Measurements from ENCODE around the gene FGFR4. TPM values are rescaled to one million over a fixed set of nuclear protein-coding genes. Genes with fewer than 3 reads are reported as not detected.
A peak's percentile ranks its signal among the peaks of the same experiment; 100 is the strongest.

FGFR4 gene
- total and polyA plus RNA-seq, 5 donors from 2014 or later: 0.19 to 4.4 (median 0.29) TPM; not detected in 2

- Mint-ChIP-seq H3K27ac (no peak overlapping the region), H3K9me3 (no peaks in the 10 kb centered on the region), H3K27me3 (no peaks in the 10 kb centered on the region), H3K4me1 (peaks cover 0 to 3% (median 0%) of the 10 kb centered on the region in 4 donors), H3K36me3 (no peaks in the 10 kb centered on the region), H3K4me3 (no peak overlapping the region)
- no peak overlapping the region for H3K4me3 ChIP-seq (ENCODE audit: low read depth, low read length)
- no peak for ATAC-seq (ENCODE audit: low read depth in 2 of 2)
- no peak overlapping the region for H3K27ac ChIP-seq (ENCODE audit: insufficient read depth, low read length, poor library complexity, severe bottlenecking)
- H3K9me3 ChIP-seq (ENCODE audit: control insufficient read depth in 2 of 2, low read length in 2 of 2): no peaks in the 10 kb centered on the region
- no peaks in the 10 kb centered on the region for H3K36me3 ChIP-seq (ENCODE audit: control insufficient read depth, insufficient read depth, low read length)
- H3K4me1 ChIP-seq (ENCODE audit: control insufficient read depth, insufficient read depth, low read length, poor library complexity, severe bottlenecking): no peaks in the 10 kb centered on the region
- H3K27me3 ChIP-seq (ENCODE audit: control insufficient read depth, insufficient read depth, low read length): peaks cover 4% of the 10 kb centered on the region
- DNase-seq: no peak
Observed at GRCh38 chr5:177093082-177093712, 6.5 kb downstream of the FGFR4 start.

- Mint-ChIP-seq H3K4me3 (no peak overlapping the region), H3K4me1 (no peaks in the 10 kb centered on the region), H3K27me3 (no peaks in the 10 kb centered on the region), H3K36me3 (no peaks in the 10 kb centered on the region), H3K27ac (no peak overlapping the region), H3K9me3 (no peaks in the 10 kb centered on the region)
- ATAC-seq (ENCODE audit: low read depth in 2 of 2) (no peak), DNase-seq (no peak)
- Histone ChIP-seq H3K4me3 (ENCODE audit: low read depth, low read length) (no peak overlapping the region), H3K27me3 (ENCODE audit: control insufficient read depth, insufficient read depth, low read length) (no peaks in the 10 kb centered on the region), H3K9me3 (ENCODE audit: control insufficient read depth in 2 of 2, low read length in 2 of 2) (no peaks in the 10 kb centered on the region), H3K27ac (ENCODE audit: insufficient read depth, low read length, poor library complexity, severe bottlenecking) (no peak overlapping the region), H3K4me1 (ENCODE audit: control insufficient read depth, insufficient read depth, low read length, poor library complexity, severe bottlenecking) (no peaks in the 10 kb centered on the region), H3K36me3 (ENCODE audit: control insufficient read depth, insufficient read depth, low read length) (no peaks in the 10 kb centered on the region)
Observed at GRCh38 chr5:177093803-177094202, 7.1 kb downstream of the FGFR4 start.

- Mint-ChIP-seq H3K27me3 (no peaks in the 10 kb centered on the region), H3K9me3 (no peaks in the 10 kb centered on the region), H3K4me1 (no peaks in the 10 kb centered on the region), H3K36me3 (no peaks in the 10 kb centered on the region), H3K4me3 (no peak overlapping the region), H3K27ac (no peak overlapping the region)
- Histone ChIP-seq H3K27me3 (ENCODE audit: control insufficient read depth, insufficient read depth, low read length) (no peaks in the 10 kb centered on the region), H3K4me3 (ENCODE audit: low read depth, low read length) (no peak overlapping the region), H3K27ac (ENCODE audit: insufficient read depth, low read length, poor library complexity, severe bottlenecking) (no peak overlapping the region), H3K9me3 (ENCODE audit: control insufficient read depth in 2 of 2, low read length in 2 of 2) (no peaks in the 10 kb centered on the region), H3K4me1 (ENCODE audit: control insufficient read depth, insufficient read depth, low read length, poor library complexity, severe bottlenecking) (no peaks in the 10 kb centered on the region), H3K36me3 (ENCODE audit: control insufficient read depth, insufficient read depth, low read length) (no peaks in the 10 kb centered on the region)
- DNase-seq (no peak), ATAC-seq (ENCODE audit: low read depth in 2 of 2) (no peak)
Observed at GRCh38 chr5:177094224-177095087, 7.7 kb downstream of the FGFR4 start.

- Mint-ChIP-seq H3K4me3 (no peak overlapping the region), H3K36me3 (no peaks in the 10 kb centered on the region), H3K27me3 (peaks cover 2% of the 10 kb centered on the region), H3K9me3 (no peaks in the 10 kb centered on the region), H3K4me1 (no peaks in the 10 kb centered on the region), H3K27ac (no peak overlapping the region)
- Histone ChIP-seq H3K9me3 (ENCODE audit: control insufficient read depth in 2 of 2, low read length in 2 of 2) (no peaks in the 10 kb centered on the region), H3K27ac (ENCODE audit: insufficient read depth, low read length, poor library complexity, severe bottlenecking) (no peak overlapping the region), H3K36me3 (ENCODE audit: control insufficient read depth, insufficient read depth, low read length) (no peaks in the 10 kb centered on the region), H3K4me1 (ENCODE audit: control insufficient read depth, insufficient read depth, low read length, poor library complexity, severe bottlenecking) (no peaks in the 10 kb centered on the region), H3K4me3 (ENCODE audit: low read depth, low read length) (no peak overlapping the region), H3K27me3 (ENCODE audit: control insufficient read depth, insufficient read depth, low read length) (no peaks in the 10 kb centered on the region)
- ATAC-seq (ENCODE audit: low read depth in 2 of 2): no peak
- no peak for DNase-seq
Observed at GRCh38 chr5:177095088-177095669, 8.5 kb downstream of the FGFR4 start.

- DNase-seq (no peak), ATAC-seq (ENCODE audit: low read depth in 2 of 2) (peak in 1 of 2 donors; percentile 9)
- Mint-ChIP-seq H3K27ac (no peak overlapping the region), H3K4me3 (no peak overlapping the region), H3K27me3 (peaks cover 5% of the 10 kb centered on the region), H3K4me1 (no peaks in the 10 kb centered on the region), H3K36me3 (no peaks in the 10 kb centered on the region), H3K9me3 (no peaks in the 10 kb centered on the region)
- no peaks in the 10 kb centered on the region for H3K9me3 ChIP-seq (ENCODE audit: control insufficient read depth in 2 of 2, low read length in 2 of 2)
- H3K27me3 ChIP-seq (ENCODE audit: control insufficient read depth, insufficient read depth, low read length): no peaks in the 10 kb centered on the region
- H3K4me3 ChIP-seq (ENCODE audit: low read depth, low read length): no peak overlapping the region
- H3K27ac ChIP-seq (ENCODE audit: insufficient read depth, low read length, poor library complexity, severe bottlenecking): no peak overlapping the region
- H3K36me3 ChIP-seq (ENCODE audit: control insufficient read depth, insufficient read depth, low read length): no peaks in the 10 kb centered on the region
- H3K4me1 ChIP-seq (ENCODE audit: control insufficient read depth, insufficient read depth, low read length, poor library complexity, severe bottlenecking): no peaks in the 10 kb centered on the region
Observed at GRCh38 chr5:177096162-177097015, 9.7 kb downstream of the FGFR4 start.

GRCh38 chr5:177097016-177097985 lies 10.6 kb downstream of the FGFR4 start:
- ATAC-seq (ENCODE audit: low read depth in 2 of 2) (no peak), DNase-seq (no peak)
- H3K4me3 ChIP-seq (ENCODE audit: low read depth, low read length): no peak overlapping the region
- Mint-ChIP-seq H3K36me3 (no peaks in the 10 kb centered on the region), H3K4me3 (no peak overlapping the region), H3K4me1 (no peaks in the 10 kb centered on the region), H3K27ac (no peak overlapping the region), H3K27me3 (peaks cover 5% of the 10 kb centered on the region), H3K9me3 (no peaks in the 10 kb centered on the region)
- H3K27me3 ChIP-seq (ENCODE audit: control insufficient read depth, insufficient read depth, low read length): no peaks in the 10 kb centered on the region
- H3K27ac ChIP-seq (ENCODE audit: insufficient read depth, low read length, poor library complexity, severe bottlenecking): no peak overlapping the region
- H3K36me3 ChIP-seq (ENCODE audit: control insufficient read depth, insufficient read depth, low read length): no peaks in the 10 kb centered on the region
- H3K4me1 ChIP-seq (ENCODE audit: control insufficient read depth, insufficient read depth, low read length, poor library complexity, severe bottlenecking): no peaks in the 10 kb centered on the region
- no peaks in the 10 kb centered on the region for H3K9me3 ChIP-seq (ENCODE audit: control insufficient read depth in 2 of 2, low read length in 2 of 2)

- no peak overlapping the region for H3K27ac ChIP-seq (ENCODE audit: insufficient read depth, low read length, poor library complexity, severe bottlenecking)
- DNase-seq (no peak), ATAC-seq (ENCODE audit: low read depth in 2 of 2) (no peak)
- Mint-ChIP-seq H3K27ac (no peak overlapping the region), H3K27me3 (peaks cover 5% of the 10 kb centered on the region), H3K36me3 (no peaks in the 10 kb centered on the region), H3K4me1 (no peaks in the 10 kb centered on the region), H3K4me3 (no peak overlapping the region), H3K9me3 (no peaks in the 10 kb centered on the region)
- H3K4me3 ChIP-seq (ENCODE audit: low read depth, low read length): no peak overlapping the region
- H3K9me3 ChIP-seq (ENCODE audit: control insufficient read depth in 2 of 2, low read length in 2 of 2): no peaks in the 10 kb centered on the region
- H3K27me3 ChIP-seq (ENCODE audit: control insufficient read depth, insufficient read depth, low read length): no peaks in the 10 kb centered on the region
- H3K4me1 ChIP-seq (ENCODE audit: control insufficient read depth, insufficient read depth, low read length, poor library complexity, severe bottlenecking): no peaks in the 10 kb centered on the region
- H3K36me3 ChIP-seq (ENCODE audit: control insufficient read depth, insufficient read depth, low read length): no peaks in the 10 kb centered on the region
Observed at GRCh38 chr5:177098120-177098469, 11.4 kb downstream of the FGFR4 start.

Data from CD4-positive, CD25-positive, alpha-beta regulatory T cell (primary cell).